Measurements from ENCODE around the gene PPP2R1A. TPM values are rescaled to one million over a fixed set of nuclear protein-coding genes. Genes with fewer than 3 reads are reported as not detected.

The PPP2R1A gene
- total RNA-seq, result 314 TPM
- polyA plus RNA-seq (ENCODE audit: insufficient read depth, low read depth, low replicate concordance), result 346 TPM
- long read RNA-seq, donor 1, full-length matches to known transcripts, result 75 of 143 reads
- long read RNA-seq, donor 1, partial matches to known transcripts, result 68 of 143 reads
- long read RNA-seq, donor 1, other reads (novel, unspliced or antisense), result 0 of 143 reads
- long read RNA-seq, donor 2, full-length matches to known transcripts, result 82 of 127 reads
- long read RNA-seq, donor 2, partial matches to known transcripts, result 45 of 127 reads
- long read RNA-seq, donor 2, other reads (novel, unspliced or antisense), result 0 of 127 reads
- long read RNA-seq, donor 3, full-length matches to known transcripts, result 101 of 129 reads
- long read RNA-seq, donor 3, partial matches to known transcripts, result 28 of 129 reads
- long read RNA-seq, donor 3, other reads (novel, unspliced or antisense), result 0 of 129 reads
- long read RNA-seq, donor 4, full-length matches to known transcripts, result 72 of 84 reads
- long read RNA-seq, donor 4, partial matches to known transcripts, result 12 of 84 reads
- long read RNA-seq, donor 4, other reads (novel, unspliced or antisense), result 0 of 84 reads
- long read RNA-seq, donor 5, result 0 reads
- long read RNA-seq, donor 6, full-length matches to known transcripts, result 46 of 86 reads
- long read RNA-seq, donor 6, partial matches to known transcripts, result 40 of 86 reads
- long read RNA-seq, donor 6, other reads (novel, unspliced or antisense), result 0 of 86 reads
- long read RNA-seq, donor 7, full-length matches to known transcripts, result 350 of 458 reads
- long read RNA-seq, donor 7, partial matches to known transcripts, result 56 of 458 reads
- long read RNA-seq, donor 7, other reads (novel, unspliced or antisense), result 52 of 458 reads
- long read RNA-seq, donor 8, full-length matches to known transcripts, result 76 of 122 reads
- long read RNA-seq, donor 8, partial matches to known transcripts, result 46 of 122 reads
- long read RNA-seq, donor 8, other reads (novel, unspliced or antisense), result 0 of 122 reads
- long read RNA-seq, donor 9, full-length matches to known transcripts, result 49 of 81 reads
- long read RNA-seq, donor 9, partial matches to known transcripts, result 32 of 81 reads
- long read RNA-seq, donor 9, other reads (novel, unspliced or antisense), result 0 of 81 reads
- long read RNA-seq, donor 10, full-length matches to known transcripts, result 77 of 143 reads
- long read RNA-seq, donor 10, partial matches to known transcripts, result 66 of 143 reads
- long read RNA-seq, donor 10, other reads (novel, unspliced or antisense), result 0 of 143 reads

DNA sequence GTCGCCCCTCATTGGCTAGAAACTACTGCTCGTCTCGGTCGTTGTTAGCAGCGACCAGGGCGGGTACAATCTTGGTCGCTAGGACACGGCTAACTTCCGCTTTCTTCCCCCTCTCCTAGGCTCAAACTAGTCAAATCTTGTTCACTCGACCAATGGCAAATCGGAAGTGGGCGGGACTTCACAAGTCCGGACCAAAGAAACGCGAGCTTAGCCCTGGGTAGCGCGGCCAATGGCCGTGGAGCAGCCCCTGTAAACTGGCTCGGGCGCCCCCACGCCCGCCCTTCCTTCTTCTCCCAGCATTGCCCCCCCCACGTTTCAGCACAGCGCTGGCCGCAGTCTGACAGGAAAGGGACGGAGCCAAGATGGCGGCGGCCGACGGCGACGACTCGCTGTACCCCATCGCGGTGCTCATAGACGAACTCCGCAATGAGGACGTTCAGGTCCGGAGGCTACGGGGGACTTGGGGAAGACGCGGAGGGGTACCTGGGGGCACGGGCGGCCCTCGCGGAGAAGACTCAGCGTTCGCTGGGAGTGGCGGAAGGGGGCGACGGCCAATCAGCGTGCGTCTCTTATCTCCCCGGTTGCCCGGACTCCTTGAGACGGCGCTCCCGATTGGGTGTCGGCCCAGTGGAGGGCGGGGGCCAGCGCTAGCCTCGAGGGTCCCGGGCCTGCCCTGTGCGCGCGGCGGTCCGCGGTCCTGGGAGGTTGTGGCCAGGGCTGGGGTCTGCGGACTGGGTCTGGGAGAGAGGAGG, at the start of gene PPP2R1A:
Gene PPP2R1A (plus strand): TSS at position 318 of the 752 bp plus-strand sequence. CDS start 45 bp downstream, at position 363.
- Histone ChIP-seq H3K27ac (ENCODE audit: low read depth in 2 of 2, low read length in 2 of 2) (peak within 1 kb of the TSS; percentile 98 to 100), H3K9ac (ENCODE audit: low read length in 3 of 3) (peak within 1 kb of the TSS; percentile 78 to 94 (median 91)), H3K4me1 (ENCODE audit: control insufficient read depth in 2 of 3, insufficient read depth in 2 of 3, low read depth in 1 of 3, low read length in 3 of 3) (peaks cover 13 to 24% (median 23%) of the 10 kb centered on the region in 3 donors), H3K9me3 (ENCODE audit: control insufficient read depth in 2 of 3, insufficient read depth in 1 of 3, low read length in 3 of 3) (no peaks in the 10 kb centered on the region), H3K4me3 (ENCODE audit: low read length in 3 of 3) (peak within 1 kb of the TSS; percentile 87 to 89 (median 88)), H3K27me3 (ENCODE audit: control insufficient read depth, insufficient read depth, low read length) (no peaks in the 10 kb centered on the region), H3K36me3 (ENCODE audit: control insufficient read depth in 2 of 3, insufficient read depth in 3 of 3, low read length in 3 of 3) (peaks cover 3 to 6% (median 5%) of the 10 kb centered on the region in 3 donors)
- TF ChIP-seq CTCF (IDR thresholded peaks at IDR 0.05; ENCODE audit: borderline replicate concordance, extremely low read depth, insufficient read depth), result no peak
- DNase-seq (peak; percentile 100), FAIRE-seq (peak; percentile 99)
- intact Hi-C loops (cut with DNase I), result no loop called here

DNA sequence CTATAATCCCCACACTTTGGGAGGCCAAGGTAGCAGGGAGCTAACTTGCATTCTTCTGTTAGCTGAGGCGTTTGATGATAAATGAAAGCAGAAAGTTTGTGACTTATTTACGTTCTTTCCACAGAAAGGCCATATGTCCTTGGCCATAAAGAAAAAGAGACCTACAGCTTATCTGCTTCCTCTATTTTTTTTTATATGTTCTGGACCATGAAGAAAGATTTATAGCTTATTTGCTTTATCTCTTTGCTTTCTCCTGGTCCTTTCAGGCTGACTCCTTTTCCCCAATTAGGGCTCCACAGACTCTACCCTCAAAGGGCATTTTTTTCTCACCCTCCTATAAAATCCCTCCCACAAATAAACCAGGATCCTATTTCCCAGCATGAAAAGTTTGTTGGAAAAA, 48.6 kb upstream of the PPP2R1A start:
- Histone ChIP-seq H3K9me3 (ENCODE audit: control insufficient read depth in 2 of 3, insufficient read depth in 1 of 3, low read length in 3 of 3) (peaks cover 0 to 4% (median 0%) of the 10 kb centered on the region in 3 donors), H3K4me3 (ENCODE audit: low read length in 3 of 3) (no peak overlapping the region), H3K9ac (ENCODE audit: low read length in 3 of 3) (no peak overlapping the region), H3K27ac (ENCODE audit: low read depth in 2 of 2, low read length in 2 of 2) (no peak overlapping the region), H3K36me3 (ENCODE audit: control insufficient read depth in 2 of 3, insufficient read depth in 3 of 3, low read length in 3 of 3) (peaks cover 0 to 2% (median 0%) of the 10 kb centered on the region in 3 donors), H3K27me3 (ENCODE audit: control insufficient read depth, insufficient read depth, low read length) (no peaks in the 10 kb centered on the region), H3K4me1 (ENCODE audit: control insufficient read depth in 2 of 3, insufficient read depth in 2 of 3, low read depth in 1 of 3, low read length in 3 of 3) (peaks cover 0 to 13% (median 8%) of the 10 kb centered on the region in 3 donors)
- FAIRE-seq (no peak), DNase-seq (peak in 3 of 5 donors; percentile 19 to 65 (median 63))
- intact Hi-C loops (cut with DNase I), result no loop called here
- TF ChIP-seq CTCF (IDR thresholded peaks at IDR 0.05; ENCODE audit: borderline replicate concordance, extremely low read depth, insufficient read depth), result no peak

- intact Hi-C loops (cut with DNase I), result no loop called here
- Histone ChIP-seq H3K36me3 (ENCODE audit: control insufficient read depth in 2 of 3, insufficient read depth in 3 of 3, low read length in 3 of 3) (no peaks in the 10 kb centered on the region), H3K27me3 (ENCODE audit: control insufficient read depth, insufficient read depth, low read length) (no peaks in the 10 kb centered on the region), H3K4me3 (ENCODE audit: low read length in 3 of 3) (no peak overlapping the region), H3K9me3 (ENCODE audit: control insufficient read depth in 2 of 3, insufficient read depth in 1 of 3, low read length in 3 of 3) (no peaks in the 10 kb centered on the region), H3K9ac (ENCODE audit: low read length in 3 of 3) (no peak overlapping the region), H3K4me1 (ENCODE audit: control insufficient read depth in 2 of 3, insufficient read depth in 2 of 3, low read depth in 1 of 3, low read length in 3 of 3) (peaks cover 0 to 13% (median 8%) of the 10 kb centered on the region in 3 donors), H3K27ac (ENCODE audit: low read depth in 2 of 2, low read length in 2 of 2) (no peak overlapping the region)
- FAIRE-seq, result no peak
- no peak for DNase-seq
- TF ChIP-seq CTCF (IDR thresholded peaks at IDR 0.05; ENCODE audit: borderline replicate concordance, extremely low read depth, insufficient read depth), result no peak
Measured at GRCh38 chr19:52142001-52142595, 47.8 kb upstream of the PPP2R1A start.

All from kidney (tissue), 22 donors.